Frontal cortex (tissue), 4 donors: ENCODE data around the gene TBPL2. TPM values are rescaled to one million over a fixed set of nuclear protein-coding genes. Genes with fewer than 3 reads are reported as not detected.

ENCODE experiments used
- DNase-seq, 2 donors: peaks; one replicate each; pipeline ENCODE4 v3.0.0; 2012; ENCODE audit warnings: low spot score in 2 of 2
- FAIRE-seq: peaks from 2 replicates; lab custom pipeline; 2012; peaks lifted over from hg19 to GRCh38; lab: Jason Lieb, UNC
- small RNA-seq: library from RNA; depleted of rRNA; stranded (forward); fragments of <200 nt; gene quantifications from one replicate; pipeline ENCODE3, GENCODE V24; 2014
- total RNA-seq: library from RNA; depleted of rRNA; stranded (reverse); fragments of >200 nt; gene quantifications from one replicate; pipeline ENCODE4 v1.2.3, GENCODE V29; 2014
- donor health status: control.
- donor health status: control.
- donor health status: control.

TBPL2 gene
- total RNA-seq, 1 donor from 2014 or later, result not detected

DNA sequence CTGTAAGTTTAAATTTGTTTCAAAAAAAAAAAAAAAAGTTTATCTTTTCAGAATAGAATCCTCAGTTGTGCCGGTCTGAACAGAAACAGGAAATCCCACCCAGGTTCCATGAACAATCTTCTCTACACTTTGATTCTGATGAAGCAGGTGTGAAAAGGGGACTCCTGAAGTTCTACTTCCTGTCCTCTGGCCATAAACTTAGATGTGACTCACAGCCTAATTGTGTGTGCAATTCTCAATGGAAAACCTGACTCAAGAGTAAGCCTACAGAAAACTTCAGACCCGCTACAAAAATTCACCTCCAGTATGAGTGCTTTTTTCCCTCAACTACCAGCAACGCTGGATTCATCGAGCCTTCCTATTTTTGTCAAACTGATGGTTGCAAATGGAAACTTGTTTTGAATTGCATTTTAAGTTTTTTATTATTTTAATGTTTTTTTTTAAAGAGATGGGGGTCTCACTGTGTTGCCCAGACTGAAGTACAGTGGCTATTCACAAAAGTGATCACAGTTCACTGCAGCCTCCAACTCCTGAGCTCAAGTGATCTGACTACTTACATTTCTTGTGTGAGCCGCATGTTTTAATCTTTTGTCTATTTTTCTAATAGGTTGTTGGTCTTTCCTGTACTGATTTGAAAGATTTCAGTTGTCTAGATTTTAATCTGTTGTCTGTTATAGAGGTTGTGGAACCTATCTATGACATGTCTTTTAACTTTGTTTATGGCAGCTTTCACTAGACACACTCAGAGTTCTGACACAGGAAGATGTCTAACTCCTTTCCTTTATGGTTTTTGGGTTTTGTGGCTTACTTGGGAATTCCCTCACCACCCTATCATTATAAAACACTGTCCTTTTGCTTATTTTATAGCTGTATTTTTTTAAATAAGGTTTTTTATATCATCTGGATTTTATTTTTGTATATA, 66.4 kb downstream of the TBPL2 start:
- FAIRE-seq (no peak), DNase-seq (no peak)

- no peak for FAIRE-seq
- no peak for DNase-seq
Measured at GRCh38 chr14:55372825-55373224, 67.6 kb downstream of the TBPL2 start.

DNA sequence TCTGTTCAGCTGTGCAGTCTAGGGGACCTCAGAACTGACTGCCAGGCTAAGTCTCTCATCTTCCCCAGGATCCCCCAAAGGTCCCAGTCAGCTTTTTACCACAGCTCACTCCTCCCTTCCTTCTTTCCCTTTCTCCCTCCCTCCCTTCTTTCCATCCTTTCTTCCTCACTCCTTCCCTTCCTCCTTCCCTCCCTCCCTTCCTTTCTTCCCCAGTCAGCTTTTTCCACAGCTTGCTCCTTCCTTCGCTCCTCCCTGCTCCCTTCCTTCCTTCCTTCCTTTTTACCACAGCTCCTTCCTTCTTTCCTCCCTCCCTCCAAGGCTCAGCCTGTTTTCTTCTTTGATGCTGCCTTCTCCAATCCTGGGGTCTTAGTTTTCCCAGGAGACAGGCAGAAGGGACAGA, 68.0 kb downstream of the TBPL2 start:
- FAIRE-seq, result no peak

DNA sequence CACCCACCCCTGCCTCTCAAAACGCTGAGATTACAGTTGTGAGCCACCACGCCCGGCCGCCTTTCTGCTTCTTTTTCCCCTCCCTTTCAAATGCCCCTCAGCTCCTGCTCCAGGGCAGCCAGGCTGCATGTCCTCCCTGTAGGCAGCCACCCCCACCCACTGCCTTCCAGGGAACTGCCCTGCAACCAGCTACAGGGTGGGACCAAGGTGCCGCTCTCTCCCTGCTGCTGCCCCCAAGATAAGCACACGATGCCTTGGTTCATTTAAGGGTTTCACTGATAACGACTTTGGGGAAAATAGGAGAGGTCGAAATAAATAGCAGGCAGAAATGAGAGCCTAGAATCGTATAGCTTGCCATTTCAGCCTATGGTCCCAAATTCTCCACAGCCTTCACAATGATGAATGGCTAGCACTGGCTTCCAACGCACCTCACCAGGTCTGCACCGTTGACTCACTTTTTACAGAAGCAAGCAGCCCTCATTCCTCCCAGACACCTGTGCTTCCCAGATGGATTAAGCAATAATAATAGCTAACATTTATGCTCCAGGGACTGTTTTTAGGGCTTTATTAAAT, 69.4 kb downstream of the TBPL2 start:
- no peak for FAIRE-seq
- DNase-seq, result no peak

More for the DNA sequence above, 68.0 kb downstream of the TBPL2 start:
- no peak for DNase-seq

DNA sequence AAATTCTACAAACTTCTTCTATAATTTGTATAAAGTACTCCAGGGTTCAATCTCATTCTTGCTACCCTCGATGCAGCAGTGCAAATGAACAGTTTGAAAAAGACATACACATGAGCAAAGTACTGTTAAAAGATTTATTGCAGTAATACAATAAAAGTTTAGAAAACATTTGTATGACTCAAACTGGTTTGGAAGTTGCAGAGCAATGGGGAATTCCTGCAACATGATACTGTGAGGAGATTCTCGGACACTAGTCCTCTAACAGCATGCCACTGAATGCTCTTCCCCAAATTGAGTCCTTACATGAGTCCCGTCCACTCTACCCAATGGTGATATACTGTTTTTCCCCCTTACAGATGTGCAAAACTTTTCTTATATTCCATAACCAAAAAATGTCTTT, 74.1 kb downstream of the TBPL2 start:
- no peak for FAIRE-seq
- no peak for DNase-seq

Small RNA genes lying within 50 kb of the gene (small RNA-seq; reads per million reads assigned to genes)
- gene AL356801.1, result not detected

Other genes starting within 250 kb of the TBPL2 start
- gene DLGAP5, start 249.0 kb downstream of the TBPL2 start, total RNA-seq, result 4.9 TPM
- gene FBXO34, start 169.2 kb downstream of the TBPL2 start, total RNA-seq, result 45.7 TPM
- gene ATG14, start 28.8 kb downstream of the TBPL2 start, total RNA-seq, result 20.4 TPM
- 76.2 TPM for gene KTN1, start 139.6 kb upstream of the TBPL2 start, total RNA-seq